DND-41 (cell line): Measurements from ENCODE around the gene PPARGC1A.

Source experiments
- ATAC-seq: fragments of 200-7000 bp; cut with Tn5 transposase; 3 replicates; pipeline ENCODE4 v1.9.1; 2021; ENCODE audit warnings: low read depth; ENCODE audit not compliant: insufficient read depth
- DNase-seq: peaks from one replicate; pipeline ENCODE4 v3.0.0-alpha.2; 2020
- H2AFZ ChIP-seq: 2 replicates; pipeline ENCODE4 v1.6.0; 2012; ENCODE audit warnings: low read depth, low read length
- H3K27ac ChIP-seq: 2 replicates; pipeline ENCODE4 v1.5.1; 2012; ENCODE audit warnings: low read length, inconsistent platforms
- H3K27me3 ChIP-seq: fragments of 200-600 bp; sonication (generic); 2 replicates; pipeline ENCODE4 v1.6.0; 2012; ENCODE audit warnings: low read length, mild to moderate bottlenecking, inconsistent platforms; ENCODE audit not compliant: insufficient read depth, poor library complexity
- H3K36me3 ChIP-seq: 2 replicates; pipeline ENCODE4 v1.5.1; 2012; ENCODE audit warnings: low read length, inconsistent platforms; ENCODE audit not compliant: insufficient read depth
- H3K4me1 ChIP-seq: 2 replicates; pipeline ENCODE4 v1.5.1; 2012; ENCODE audit warnings: mild to moderate bottlenecking, low read length; ENCODE audit not compliant: insufficient read depth
- H3K4me2 ChIP-seq: 2 replicates; pipeline ENCODE4 v1.6.0; 2012; ENCODE audit warnings: mild to moderate bottlenecking, moderate library complexity, low read length, inconsistent platforms; ENCODE audit not compliant: insufficient read depth
- H3K4me3 ChIP-seq, 2 experiments: fragments of 200-600 bp in 1 of 2; shearing (Covaris generic) in 1 of 2; 2 replicates each; pipeline ENCODE4 v1.5.1; 2012 to 2016; ENCODE audit warnings: inconsistent platforms in 2 of 2, low read length in 2 of 2, mild to moderate bottlenecking in 2 of 2, low read depth in 1 of 2, moderate library complexity in 1 of 2
- H3K79me2 ChIP-seq: 2 replicates; pipeline ENCODE4 v1.6.0; 2012; ENCODE audit warnings: low read length, inconsistent platforms; ENCODE audit not compliant: insufficient read depth
- H3K9ac ChIP-seq: 2 replicates; pipeline ENCODE4 v1.6.0; 2012; ENCODE audit warnings: low read depth, mild to moderate bottlenecking, inconsistent platforms, low read length, moderate library complexity
- H3K9me3 ChIP-seq: 2 replicates; pipeline ENCODE4 v1.5.1; 2012; ENCODE audit warnings: low read length, moderate library complexity, mild to moderate bottlenecking, inconsistent platforms; ENCODE audit not compliant: insufficient read depth, severe bottlenecking
- H4K20me1 ChIP-seq: 2 replicates; pipeline ENCODE4 v1.6.0; 2012; ENCODE audit warnings: low read length; ENCODE audit not compliant: insufficient read depth
- EZH2 ChIP-seq: IDR thresholded peaks from 3 replicates; pipeline ENCODE4 v1.6.1; 2012; ENCODE audit warnings: borderline replicate concordance, low read depth, mild to moderate bottlenecking, moderate library complexity, low read length, inconsistent platforms; ENCODE audit not compliant: severe bottlenecking
- TF ChIP-seq, protein P1 (sequence below): IDR thresholded peaks from 2 replicates; pipeline ENCODE4 v1.5.1; 2012; ENCODE audit warnings: borderline replicate concordance, low read length, moderate library complexity, mild to moderate bottlenecking; ENCODE audit not compliant: poor library complexity, severe bottlenecking; ENCODE audit errors: extremely low read depth

Gene PPARGC1A

GRCh38 chr4:23875317-23875716 is 14.5 kb downstream of the PPARGC1A start:
- H2AFZ ChIP-seq, result no peak overlapping the region
- no peak overlapping the region for H3K4me3 ChIP-seq
- H3K27ac ChIP-seq, result no peak overlapping the region
- H4K20me1 ChIP-seq, result no peaks in the 10 kb centered on the region
- no peaks in the 10 kb centered on the region for H3K79me2 ChIP-seq
- no peak for DNase-seq
- H3K27me3 ChIP-seq, result no peaks in the 10 kb centered on the region
- H3K4me2 ChIP-seq, result no peak overlapping the region
- H3K9me3 ChIP-seq, result no peaks in the 10 kb centered on the region
- no peak for TF ChIP-seq EZH2
- no peaks in the 10 kb centered on the region for H3K4me1 ChIP-seq
- H3K36me3 ChIP-seq, result no peaks in the 10 kb centered on the region
- H3K9ac ChIP-seq, result no peak overlapping the region
- ATAC-seq, result no peak

GRCh38 chr4:23874536-23874901 is 15.3 kb downstream of the PPARGC1A start:
- no peak overlapping the region for H3K27ac ChIP-seq
- no peaks in the 10 kb centered on the region for H3K9me3 ChIP-seq
- H3K27me3 ChIP-seq, result no peaks in the 10 kb centered on the region
- DNase-seq, result no peak
- TF ChIP-seq, protein P1, sequence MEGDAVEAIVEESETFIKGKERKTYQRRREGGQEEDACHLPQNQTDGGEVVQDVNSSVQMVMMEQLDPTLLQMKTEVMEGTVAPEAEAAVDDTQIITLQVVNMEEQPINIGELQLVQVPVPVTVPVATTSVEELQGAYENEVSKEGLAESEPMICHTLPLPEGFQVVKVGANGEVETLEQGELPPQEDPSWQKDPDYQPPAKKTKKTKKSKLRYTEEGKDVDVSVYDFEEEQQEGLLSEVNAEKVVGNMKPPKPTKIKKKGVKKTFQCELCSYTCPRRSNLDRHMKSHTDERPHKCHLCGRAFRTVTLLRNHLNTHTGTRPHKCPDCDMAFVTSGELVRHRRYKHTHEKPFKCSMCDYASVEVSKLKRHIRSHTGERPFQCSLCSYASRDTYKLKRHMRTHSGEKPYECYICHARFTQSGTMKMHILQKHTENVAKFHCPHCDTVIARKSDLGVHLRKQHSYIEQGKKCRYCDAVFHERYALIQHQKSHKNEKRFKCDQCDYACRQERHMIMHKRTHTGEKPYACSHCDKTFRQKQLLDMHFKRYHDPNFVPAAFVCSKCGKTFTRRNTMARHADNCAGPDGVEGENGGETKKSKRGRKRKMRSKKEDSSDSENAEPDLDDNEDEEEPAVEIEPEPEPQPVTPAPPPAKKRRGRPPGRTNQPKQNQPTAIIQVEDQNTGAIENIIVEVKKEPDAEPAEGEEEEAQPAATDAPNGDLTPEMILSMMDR, result no peak
- TF ChIP-seq EZH2, result no peak
- no peaks in the 10 kb centered on the region for H4K20me1 ChIP-seq
- no peaks in the 10 kb centered on the region for H3K4me1 ChIP-seq
- ATAC-seq, result no peak
- no peak overlapping the region for H3K9ac ChIP-seq
- H3K4me3 ChIP-seq, result no peak overlapping the region
- H3K79me2 ChIP-seq, result no peaks in the 10 kb centered on the region
- H3K36me3 ChIP-seq, result no peaks in the 10 kb centered on the region
- H3K4me2 ChIP-seq, result no peak overlapping the region
- no peak overlapping the region for H2AFZ ChIP-seq

DNA sequence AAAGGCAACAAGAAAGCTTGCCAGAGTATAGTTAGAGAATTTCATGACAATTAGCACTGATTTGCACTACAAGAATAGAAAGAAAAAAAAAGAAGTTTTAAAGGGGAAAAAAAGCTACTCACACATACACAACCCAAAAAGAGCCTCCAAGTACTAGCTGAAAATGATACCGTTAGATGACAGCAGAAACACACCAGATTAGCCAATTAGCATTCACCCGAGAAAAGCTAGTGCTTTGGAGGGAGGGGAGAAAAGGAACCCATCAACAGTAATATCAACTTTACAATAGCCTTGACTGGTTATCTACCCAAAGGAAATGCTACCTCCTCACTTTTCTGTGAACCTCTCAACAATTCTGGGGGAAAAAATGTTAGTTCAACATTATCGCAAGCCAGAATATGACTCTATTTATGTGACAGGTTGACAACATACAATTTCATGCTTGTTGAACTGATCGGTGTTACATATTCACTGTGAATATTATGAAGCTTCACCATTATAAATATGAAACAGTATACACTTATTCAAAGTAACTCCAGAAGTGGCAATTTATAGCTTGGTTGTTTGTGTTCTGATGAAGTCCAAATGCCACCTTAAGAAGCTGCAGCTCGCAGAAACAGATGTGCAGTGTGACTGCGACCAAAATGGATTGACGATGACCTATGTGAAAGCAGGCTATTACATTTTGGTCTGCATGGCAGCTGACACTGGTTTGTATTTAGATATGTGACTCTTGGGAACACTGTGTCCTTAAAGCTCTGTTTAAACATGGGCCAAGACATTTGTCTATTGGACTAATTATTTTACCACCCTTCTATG is 15.9 kb downstream of the PPARGC1A start:
- no peaks in the 10 kb centered on the region for H3K79me2 ChIP-seq
- H3K4me3 ChIP-seq, result no peak overlapping the region
- DNase-seq, result no peak
- H3K4me1 ChIP-seq, result no peaks in the 10 kb centered on the region
- no peaks in the 10 kb centered on the region for H3K27me3 ChIP-seq
- no peak overlapping the region for H3K27ac ChIP-seq
- ATAC-seq, result no peak
- no peak overlapping the region for H2AFZ ChIP-seq
- no peaks in the 10 kb centered on the region for H3K36me3 ChIP-seq
- H3K9ac ChIP-seq, result no peak overlapping the region
- H3K4me2 ChIP-seq, result no peak overlapping the region
- no peaks in the 10 kb centered on the region for H4K20me1 ChIP-seq
- no peaks in the 10 kb centered on the region for H3K9me3 ChIP-seq
- TF ChIP-seq, protein P1, result no peak
- TF ChIP-seq EZH2, result no peak

GRCh38 chr4:23871426-23871825 is 18.4 kb downstream of the PPARGC1A start:
- no peaks in the 10 kb centered on the region for H3K79me2 ChIP-seq
- no peaks in the 10 kb centered on the region for H3K36me3 ChIP-seq
- H3K27me3 ChIP-seq, result no peaks in the 10 kb centered on the region

More at GRCh38 chr4:23871426-23871825, 18.4 kb downstream of the PPARGC1A start:
- Histone ChIP-seq H4K20me1 (no peaks in the 10 kb centered on the region), H3K4me2 (no peak overlapping the region), H3K9ac (no peak overlapping the region), H3K9me3 (no peaks in the 10 kb centered on the region), H3K27ac (no peak overlapping the region), H3K4me3 (no peak overlapping the region), H2AFZ (no peak overlapping the region), H3K4me1 (no peaks in the 10 kb centered on the region)
- TF ChIP-seq, protein P1, result no peak
- no peak for TF ChIP-seq EZH2
- ATAC-seq, result no peak
- DNase-seq, result no peak
